Colon (tissue), 2 donors: ENCODE data around the gene NID1.

Source experiments
- FAIRE-seq: peaks from 2 replicates; lab custom pipeline; 2012; peaks lifted over from hg19 to GRCh38; lab: Jason Lieb, UNC
- donor health status: control.
- donor health status: control.

NID1 gene, protein sequence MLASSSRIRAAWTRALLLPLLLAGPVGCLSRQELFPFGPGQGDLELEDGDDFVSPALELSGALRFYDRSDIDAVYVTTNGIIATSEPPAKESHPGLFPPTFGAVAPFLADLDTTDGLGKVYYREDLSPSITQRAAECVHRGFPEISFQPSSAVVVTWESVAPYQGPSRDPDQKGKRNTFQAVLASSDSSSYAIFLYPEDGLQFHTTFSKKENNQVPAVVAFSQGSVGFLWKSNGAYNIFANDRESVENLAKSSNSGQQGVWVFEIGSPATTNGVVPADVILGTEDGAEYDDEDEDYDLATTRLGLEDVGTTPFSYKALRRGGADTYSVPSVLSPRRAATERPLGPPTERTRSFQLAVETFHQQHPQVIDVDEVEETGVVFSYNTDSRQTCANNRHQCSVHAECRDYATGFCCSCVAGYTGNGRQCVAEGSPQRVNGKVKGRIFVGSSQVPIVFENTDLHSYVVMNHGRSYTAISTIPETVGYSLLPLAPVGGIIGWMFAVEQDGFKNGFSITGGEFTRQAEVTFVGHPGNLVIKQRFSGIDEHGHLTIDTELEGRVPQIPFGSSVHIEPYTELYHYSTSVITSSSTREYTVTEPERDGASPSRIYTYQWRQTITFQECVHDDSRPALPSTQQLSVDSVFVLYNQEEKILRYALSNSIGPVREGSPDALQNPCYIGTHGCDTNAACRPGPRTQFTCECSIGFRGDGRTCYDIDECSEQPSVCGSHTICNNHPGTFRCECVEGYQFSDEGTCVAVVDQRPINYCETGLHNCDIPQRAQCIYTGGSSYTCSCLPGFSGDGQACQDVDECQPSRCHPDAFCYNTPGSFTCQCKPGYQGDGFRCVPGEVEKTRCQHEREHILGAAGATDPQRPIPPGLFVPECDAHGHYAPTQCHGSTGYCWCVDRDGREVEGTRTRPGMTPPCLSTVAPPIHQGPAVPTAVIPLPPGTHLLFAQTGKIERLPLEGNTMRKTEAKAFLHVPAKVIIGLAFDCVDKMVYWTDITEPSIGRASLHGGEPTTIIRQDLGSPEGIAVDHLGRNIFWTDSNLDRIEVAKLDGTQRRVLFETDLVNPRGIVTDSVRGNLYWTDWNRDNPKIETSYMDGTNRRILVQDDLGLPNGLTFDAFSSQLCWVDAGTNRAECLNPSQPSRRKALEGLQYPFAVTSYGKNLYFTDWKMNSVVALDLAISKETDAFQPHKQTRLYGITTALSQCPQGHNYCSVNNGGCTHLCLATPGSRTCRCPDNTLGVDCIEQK

DNA sequence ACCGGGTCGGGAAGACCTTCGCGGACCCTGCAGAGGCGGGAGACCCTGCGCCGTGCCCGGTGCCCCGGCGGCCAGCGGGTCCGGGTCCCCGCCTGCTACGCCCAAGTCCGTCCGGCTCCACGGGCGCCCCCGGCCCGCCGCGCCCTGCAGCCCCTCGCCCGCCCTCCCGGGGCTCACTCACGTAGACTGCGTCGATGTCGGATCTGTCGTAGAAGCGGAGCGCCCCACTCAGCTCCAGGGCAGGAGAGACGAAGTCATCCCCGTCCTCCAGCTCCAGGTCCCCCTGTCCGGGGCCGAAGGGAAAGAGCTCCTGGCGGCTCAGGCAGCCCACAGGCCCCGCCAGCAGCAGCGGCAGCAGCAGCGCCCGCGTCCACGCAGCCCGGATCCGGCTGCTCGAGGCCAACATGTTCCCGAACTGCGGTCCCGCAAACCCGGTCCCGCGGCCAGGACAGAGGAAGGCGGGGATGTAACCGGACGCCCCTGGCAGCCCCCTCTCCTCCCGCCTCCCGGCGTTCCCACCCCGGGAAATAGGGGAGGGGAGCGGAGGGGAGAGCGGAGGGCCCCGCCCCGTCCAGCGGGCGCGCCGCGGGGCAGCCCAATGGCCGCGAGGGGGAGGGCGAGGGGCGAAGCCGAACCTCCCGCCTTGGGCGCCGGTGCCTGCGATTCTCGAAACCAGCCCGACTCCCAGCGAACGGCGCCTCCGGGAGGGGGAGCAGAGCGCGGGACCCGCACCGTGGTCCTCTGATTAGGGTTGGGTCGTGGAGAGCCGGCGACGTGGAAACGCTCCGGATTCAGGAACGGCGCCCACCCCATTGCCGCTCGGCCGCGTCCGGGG lies at the start of gene NID1:
Gene NID1 (minus strand): TSS at position 417 of the 835 bp plus-strand sequence. CDS start 11 bp downstream, at position 406.
- no peak for FAIRE-seq

DNA sequence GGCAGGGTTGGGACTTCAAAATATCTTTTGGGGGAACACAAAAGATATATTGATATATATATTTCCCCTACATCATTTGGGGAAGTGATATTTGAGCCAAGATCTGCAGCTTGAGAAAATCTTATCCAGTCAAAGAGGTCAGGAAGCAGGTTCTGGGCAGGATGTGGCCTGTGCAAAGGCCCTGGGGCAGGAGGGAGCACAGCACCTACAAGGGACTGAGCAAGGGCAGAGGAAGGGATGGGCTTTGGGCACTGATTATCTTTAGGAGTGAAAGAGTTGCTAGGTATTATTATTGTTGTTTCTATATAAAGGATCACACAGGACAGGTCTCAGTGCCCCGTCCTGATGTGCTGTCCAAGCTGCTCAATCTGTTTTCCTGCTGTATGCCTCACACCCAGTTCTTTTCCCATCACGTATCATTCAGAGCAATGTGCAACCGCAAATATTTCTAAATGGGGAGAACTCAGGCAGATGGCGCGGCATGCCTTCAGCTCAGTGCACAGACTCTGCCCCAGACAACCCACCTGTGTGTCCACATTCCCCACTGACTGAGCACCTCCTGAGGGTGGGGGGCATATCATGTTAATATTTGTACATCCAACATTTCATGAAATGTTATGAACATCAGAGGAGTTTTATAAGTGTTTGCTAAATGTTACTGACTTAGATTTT lies 49.3 kb upstream of the NID1 start:
- no peak for FAIRE-seq

DNA sequence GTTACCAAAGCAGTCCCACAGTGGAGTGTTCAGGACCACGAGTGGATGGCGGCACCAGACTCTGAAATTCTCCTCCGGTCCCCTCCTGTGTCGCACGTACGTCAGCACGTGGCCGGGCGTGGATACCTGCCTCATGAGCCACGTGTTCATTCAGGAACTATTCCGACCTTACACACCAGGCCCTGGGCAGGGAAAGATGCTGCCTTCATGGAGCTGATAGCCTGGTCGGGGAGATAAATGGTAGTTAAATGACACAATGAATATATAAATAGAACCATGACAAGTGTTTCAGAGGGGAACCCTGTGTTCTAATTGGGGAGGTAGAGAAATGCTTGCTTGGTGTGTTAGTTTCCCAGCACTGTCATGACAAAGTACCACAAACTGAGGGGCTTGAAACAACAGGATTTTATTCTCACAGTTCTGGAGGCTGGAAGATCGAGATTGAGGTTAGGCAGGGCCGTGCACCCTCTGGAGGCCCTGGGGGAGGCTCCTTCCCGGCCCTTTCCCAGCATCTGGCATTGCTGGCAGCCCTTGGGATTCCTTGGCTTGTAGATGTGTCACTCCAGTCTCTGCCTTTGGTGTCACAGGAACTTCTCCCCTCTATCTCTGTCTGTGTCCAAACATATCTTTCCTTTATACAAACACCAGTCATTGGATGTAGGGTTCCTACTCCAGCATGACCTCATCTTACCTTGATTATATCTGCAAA lies 48.6 kb upstream of the NID1 start:
- FAIRE-seq = no peak

DNA sequence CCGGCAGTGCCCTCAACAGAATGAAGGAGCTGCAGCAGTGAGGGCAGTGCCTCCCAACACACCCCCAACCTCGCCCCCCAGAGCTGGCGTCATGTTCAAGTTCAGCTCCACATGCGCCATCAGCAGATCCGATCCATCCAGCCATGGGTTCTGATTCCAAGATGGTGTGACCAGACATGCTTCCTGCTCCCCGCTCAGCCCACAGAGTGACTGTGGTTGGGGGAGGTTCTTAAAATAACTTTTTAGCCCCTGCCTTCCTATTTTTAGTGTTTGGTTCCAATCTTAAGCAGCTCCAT lies 47.4 kb upstream of the NID1 start:
- FAIRE-seq = no peak

DNA sequence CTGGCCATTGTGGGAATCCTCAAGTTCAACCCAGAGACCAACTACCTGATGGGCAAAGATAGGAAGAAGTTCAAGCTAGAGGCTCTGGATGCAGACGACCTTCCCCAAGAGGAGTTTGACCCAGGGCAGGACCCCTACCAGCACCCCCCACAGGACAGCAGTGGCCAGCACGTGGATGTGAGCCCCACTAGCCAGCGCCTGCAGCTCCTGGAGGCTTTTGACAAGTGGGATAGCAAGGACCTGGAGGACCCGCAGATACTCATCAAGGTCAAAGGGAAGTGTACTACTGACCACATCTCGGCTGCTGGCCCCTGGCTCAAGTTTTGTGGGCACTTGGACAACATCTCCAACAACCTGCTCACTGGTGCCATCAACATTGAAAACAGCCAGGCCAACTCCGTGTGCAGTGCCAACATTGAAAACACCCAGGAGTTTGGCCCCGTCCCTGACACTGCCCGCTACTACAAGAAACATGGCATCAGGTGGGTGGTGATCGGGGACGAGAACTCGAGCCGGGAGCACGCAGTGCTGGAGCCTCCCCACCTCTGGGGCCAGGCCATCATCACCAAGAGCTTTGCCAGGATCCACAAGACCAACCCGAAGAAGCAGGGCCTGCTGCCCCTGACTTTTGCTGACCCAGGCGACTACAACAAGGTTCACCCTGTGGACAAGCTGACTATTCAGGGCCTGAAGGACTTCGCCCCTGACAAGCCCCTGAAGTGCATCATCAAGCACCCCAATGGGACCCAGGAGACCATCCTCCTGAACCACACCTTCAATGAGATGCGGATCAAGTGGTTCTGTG lies 46.8 kb upstream of the NID1 start:
- no peak for FAIRE-seq

DNA sequence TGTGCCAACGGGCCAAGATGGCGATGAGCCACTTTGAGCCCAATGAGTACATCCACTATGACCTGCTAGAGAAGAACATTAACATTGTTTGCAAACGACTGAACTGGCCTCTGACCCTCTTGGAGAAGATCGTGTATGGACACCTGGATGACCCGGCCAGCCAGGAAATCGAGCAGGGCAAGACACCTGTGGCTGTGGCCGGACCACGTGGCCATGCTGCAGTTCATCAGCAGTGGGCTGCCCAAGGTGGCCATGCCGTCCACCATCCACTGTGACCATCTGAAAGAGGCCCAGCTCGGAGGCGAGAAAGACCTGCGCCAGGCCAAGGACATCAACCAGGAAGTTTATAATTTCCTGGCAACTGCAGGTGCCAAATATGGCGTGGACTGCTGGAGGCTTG lies 45.2 kb upstream of the NID1 start:
- FAIRE-seq = no peak

DNA sequence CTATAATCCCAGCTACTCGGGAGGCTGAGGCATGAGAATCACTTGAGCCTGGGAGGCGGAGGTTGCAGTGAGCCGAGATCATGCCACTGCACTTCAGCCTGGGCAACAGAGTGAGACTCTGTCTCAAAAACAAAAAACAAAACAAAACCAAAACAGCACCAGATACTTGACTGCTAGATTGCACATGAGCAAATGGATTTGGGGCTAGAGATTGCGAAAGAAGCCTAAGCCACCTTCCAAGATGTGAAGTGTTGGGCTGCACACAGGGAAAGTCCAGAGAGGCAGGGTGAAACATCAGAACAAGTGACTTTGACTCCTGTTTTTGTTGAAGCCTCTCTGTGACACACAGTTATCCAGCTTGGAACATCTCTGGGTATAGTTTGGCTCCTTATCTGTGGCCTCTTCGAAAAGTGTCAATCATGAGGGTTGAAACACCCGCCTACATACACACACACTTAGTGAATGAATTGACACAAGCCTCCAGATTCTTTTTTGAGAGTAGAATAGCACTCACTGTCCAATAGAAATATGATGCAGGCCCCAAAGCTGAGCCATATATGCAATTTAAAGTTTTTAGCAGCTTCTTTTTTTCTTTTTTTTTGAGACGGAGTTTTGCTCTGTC lies 43.2 kb upstream of the NID1 start:
- FAIRE-seq = no peak

DNA sequence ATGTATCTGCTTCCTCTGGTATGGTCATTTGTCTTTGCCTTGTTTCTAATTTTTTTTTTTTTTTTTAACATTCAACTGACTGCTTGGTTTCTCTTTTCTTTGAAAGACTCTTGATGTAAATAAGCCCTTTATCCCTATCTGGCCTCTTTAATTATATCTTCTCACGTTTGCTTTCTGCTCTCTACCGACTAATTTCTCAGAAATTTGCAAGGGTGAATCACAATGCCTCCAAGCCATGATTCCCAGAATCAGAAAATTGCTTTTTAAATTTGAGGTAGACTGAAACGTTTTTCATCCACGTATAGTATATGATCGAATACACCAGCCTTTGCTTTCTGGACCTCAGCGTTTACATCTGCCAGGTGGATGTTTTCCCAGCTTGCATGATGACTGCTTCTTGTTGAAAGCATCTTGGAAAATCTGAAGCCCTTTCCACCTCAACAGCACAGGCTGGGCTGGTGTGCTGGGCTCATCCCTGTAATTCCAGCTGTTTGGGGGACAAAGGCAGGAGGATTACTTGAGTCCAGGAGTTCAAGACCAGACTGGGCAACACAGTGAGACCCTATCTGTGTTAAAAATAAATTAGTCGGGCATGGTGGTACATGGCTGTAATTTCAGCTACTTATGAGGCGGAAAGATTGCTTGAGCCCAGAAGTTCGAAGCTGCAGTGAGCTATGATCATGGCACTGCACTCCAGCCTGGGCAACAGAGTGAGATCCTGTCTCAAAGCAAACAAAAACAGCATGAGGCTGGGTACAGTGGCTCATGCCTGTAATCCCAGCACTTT lies 42.4 kb upstream of the NID1 start:
- FAIRE-seq = no peak

DNA sequence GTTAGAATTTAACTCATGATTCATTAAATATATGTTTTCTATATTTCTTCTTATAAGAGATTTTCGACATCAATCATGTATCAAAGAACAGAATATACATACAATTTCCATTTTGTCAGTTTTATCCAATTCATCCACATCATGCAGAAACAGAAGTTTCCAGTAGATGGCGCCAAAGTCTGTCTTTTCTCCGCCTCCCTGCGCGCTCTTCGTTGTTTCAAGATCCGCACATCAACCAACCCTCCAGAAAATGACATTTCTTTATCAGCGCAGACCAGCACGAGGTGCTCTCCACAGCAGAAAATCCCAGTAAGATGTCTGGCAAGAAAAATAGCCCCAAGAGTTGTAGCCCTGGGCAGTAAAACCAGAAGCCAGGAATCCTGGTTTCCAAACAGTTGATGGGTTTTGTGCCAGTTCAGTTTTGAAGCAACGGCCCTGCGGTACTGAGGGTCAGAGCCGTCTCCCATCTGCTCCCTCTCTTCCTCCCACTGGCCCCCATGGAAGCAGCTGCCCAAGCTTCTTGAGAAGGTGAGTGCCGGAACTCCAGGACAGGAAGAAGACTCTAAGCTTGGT lies 38.8 kb upstream of the NID1 start:
- FAIRE-seq = no peak

DNA sequence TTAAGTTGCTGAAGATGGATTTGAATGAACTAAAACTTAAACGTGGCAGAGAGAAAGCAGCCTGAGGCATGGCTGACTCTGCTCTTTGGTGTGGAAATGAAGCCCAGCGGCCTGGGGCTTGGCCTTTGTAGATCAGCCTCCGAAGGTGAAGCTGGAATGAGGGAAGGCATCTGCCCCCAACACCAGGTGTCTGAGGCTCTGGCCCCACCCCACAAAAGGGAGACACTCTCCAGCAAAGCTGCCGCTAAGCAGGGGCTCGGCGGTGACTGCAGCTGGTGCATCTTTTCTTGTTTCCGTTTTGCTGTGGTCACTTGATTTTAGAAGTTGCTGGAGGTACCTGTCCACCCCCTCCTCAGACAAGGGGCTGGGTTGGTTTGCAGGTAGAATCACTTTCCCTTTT lies 38.2 kb upstream of the NID1 start:
- no peak for FAIRE-seq

DNA sequence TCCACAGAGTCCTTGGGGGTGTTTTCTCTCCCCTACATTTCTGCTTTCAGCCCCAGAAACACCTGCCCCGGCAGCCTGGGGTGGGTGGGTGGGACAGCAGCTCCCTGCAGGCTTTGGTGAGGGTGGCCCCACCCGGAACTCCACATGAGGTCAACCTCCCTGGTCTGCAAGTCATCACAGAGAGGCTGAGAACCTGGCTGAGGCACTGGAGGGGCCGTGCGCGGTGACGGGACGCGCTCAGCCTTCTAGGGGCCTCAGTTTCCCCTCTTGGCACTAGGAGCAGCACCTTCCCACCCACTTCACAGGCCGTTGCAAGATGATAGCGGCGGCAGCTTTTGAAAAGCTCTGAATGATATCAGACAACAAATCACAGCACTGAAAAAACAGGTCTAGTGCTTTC lies 37.7 kb upstream of the NID1 start:
- FAIRE-seq = no peak

DNA sequence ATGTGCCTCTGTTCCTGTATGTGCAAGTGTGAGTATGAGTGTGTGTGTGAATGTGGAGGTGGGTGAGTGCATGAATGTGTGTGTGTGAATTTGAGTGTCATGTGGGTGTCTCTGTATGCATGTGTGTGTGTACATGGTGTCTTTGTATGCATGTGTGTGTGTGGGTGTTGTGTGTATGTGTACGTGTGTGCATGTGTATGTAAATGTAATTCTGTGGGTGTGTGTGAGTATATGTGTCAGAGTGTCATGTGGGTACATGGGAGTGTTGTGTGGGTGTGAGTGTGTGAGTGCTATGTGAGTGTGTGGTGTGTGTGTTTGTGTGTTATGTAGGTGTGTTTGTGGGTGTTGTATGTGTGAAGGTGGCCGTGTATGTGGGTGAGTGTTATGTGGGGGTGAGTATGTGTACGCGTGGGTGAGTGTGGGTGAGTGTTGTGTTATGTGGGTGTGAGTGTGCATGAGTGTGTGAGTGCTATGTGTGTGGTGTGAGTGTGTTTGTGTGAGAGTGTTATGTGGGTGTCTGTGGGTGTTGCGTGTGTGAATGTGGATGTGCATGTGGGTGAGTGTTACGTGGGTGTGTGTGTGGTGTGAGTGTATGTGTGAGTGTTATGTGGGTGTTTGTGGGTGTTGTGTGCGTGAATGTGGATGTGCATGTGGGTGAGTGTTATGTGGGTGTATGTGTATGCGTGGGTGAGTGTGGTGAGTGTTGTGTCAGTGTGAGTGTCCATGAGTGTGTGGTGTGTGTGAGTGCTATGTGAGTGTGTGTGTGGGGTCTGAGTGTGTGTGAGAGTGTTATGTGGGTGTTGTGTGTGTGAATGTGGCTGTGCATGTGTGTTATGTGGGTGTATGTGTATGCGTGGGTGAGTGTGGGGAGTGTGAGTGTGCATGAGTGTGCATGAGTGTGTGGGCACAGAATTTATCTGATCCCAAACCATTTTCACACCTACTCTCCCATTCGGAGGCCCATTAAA lies 36.6 kb upstream of the NID1 start:
- FAIRE-seq = no peak

DNA sequence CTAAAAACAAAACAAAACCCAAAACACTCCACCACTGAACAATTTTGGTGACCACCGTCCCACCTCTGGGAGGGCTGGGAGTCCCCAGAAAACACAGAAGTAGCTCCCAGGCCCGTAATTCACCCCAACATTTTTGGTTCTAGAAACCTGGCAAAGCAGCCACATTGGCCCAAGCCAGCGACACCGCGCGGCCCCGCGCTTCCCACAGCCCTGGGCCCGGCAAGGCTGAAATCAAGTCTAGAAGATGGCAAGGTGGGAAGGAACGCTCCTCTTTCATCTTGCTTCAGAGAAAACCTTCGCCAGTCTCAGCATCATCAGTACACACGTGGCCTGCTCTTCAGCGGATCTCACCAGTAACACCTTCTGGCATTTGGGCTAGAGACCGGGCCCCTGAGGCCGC lies 35.9 kb upstream of the NID1 start:
- no peak for FAIRE-seq

DNA sequence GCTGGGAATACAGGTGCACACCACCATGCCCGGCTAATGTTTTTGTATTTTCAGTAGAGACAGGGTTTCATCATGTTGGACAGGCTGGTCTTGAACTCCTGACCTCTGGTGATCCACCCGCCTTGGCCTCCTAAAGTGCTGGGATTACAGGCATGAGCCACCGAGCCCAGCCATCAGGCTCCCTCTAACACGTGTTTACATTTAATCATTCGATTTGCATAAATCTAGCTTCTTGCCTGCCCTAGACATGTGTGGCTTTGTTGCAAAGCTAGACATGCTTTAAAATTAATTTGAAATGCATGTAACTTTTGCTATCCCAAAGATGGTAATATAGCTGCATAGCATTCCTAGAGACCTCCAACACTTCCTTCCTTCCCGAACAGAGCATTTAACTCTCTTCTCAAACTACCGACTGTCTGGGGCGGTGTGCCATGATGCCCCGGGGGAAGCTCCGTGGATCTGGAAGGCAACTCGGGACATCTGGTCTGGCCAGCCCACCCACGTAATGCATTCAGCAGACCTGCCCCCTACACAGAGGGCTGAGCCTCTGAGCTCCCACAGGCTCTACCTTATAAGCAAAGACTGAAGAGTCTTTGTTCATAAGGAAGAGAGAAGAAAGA lies 34.6 kb upstream of the NID1 start:
- no peak for FAIRE-seq

DNA sequence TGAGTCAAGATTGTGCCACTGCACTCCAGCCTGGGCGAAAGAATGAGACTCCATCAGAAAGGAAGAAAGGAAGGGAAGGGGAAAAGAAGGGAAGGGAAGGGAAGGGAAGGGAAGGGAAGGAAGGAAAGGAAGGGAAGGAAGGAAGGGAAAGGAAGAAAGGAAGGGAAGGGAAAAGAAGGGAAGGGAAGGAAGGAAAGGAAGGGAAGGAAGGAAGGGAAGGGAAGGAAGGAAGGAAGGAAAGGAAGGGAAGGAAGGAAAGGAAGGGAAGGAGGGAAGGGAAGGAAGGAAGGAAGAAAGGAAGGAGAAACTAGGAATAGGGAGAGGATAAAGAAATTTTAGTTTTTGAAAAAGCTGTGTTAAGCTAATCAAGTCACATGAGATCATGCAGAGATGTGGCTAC lies 33.4 kb upstream of the NID1 start:
- FAIRE-seq = no peak
